ENCODE measurements around the gene GALNT8.

GRCh38 chr12:4771172-4771959, 51.2 kb downstream of the GALNT8 start:
- TF ChIP-seq, protein P1, sequence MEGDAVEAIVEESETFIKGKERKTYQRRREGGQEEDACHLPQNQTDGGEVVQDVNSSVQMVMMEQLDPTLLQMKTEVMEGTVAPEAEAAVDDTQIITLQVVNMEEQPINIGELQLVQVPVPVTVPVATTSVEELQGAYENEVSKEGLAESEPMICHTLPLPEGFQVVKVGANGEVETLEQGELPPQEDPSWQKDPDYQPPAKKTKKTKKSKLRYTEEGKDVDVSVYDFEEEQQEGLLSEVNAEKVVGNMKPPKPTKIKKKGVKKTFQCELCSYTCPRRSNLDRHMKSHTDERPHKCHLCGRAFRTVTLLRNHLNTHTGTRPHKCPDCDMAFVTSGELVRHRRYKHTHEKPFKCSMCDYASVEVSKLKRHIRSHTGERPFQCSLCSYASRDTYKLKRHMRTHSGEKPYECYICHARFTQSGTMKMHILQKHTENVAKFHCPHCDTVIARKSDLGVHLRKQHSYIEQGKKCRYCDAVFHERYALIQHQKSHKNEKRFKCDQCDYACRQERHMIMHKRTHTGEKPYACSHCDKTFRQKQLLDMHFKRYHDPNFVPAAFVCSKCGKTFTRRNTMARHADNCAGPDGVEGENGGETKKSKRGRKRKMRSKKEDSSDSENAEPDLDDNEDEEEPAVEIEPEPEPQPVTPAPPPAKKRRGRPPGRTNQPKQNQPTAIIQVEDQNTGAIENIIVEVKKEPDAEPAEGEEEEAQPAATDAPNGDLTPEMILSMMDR (IDR thresholded peaks at IDR 0.05) = no peak
- TF ChIP-seq EZH2 (IDR thresholded peaks at IDR 0.05; ENCODE audit: borderline replicate concordance, insufficient read depth, low read depth, low read length, poor library complexity, severe bottlenecking) = no peak

Measured in B cell (primary cell).